ENCODE data around the gene ITGAD. TPM values are rescaled to one million over a fixed set of nuclear protein-coding genes. Genes with fewer than 3 reads are reported as not detected.

Gene ITGAD
- total RNA-seq, 1 donor from 2014 or later, result not detected

DNA sequence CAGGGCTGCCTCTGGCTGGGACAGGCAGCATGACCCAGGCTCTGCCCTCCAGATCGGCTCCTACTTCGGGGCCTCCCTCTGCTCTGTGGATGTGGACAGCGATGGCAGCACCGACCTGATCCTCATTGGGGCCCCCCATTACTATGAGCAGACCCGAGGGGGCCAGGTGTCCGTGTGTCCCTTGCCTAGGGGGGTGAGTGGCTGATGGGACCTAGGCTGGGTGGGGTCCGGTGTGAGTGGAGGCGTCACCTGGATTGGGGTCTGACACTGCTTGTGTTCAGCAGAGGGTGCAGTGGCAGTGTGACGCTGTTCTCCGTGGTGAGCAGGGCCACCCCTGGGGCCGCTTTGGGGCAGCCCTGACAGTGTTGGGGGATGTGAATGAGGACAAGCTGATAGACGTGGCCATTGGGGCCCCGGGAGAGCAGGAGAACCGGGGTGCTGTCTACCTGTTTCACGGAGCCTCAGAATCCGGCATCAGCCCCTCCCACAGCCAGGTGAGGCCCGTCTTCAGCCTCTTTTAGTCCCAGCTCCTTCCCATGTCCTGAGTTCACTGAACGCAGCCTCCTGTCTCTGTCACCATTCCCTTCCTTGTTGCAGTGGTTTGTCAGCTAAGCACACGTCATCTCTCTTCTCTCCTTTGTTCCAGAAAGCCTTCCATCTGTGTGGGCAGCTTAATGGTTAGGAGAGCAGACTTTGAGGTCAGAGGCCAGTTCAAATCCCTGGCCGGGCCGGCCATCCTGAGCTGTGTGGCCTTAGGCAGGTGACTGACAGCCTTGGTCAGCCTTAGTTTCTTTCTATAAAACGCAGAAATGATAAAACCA is 18.1 kb downstream of the ITGAD start:
- Mint-ChIP-seq H3K9me3 (ENCODE audit: unreplicated experiment) (peaks cover 7% of the 10 kb centered on the region), H3K4me1 (ENCODE audit: low read depth, unreplicated experiment) (no peaks in the 10 kb centered on the region), H3K27me3 (ENCODE audit: unreplicated experiment) (peaks cover 20% of the 10 kb centered on the region), H3K36me3 (ENCODE audit: unreplicated experiment) (peaks cover 4% of the 10 kb centered on the region), H3K4me3 (ENCODE audit: unreplicated experiment) (no peak overlapping the region), H3K27ac (ENCODE audit: unreplicated experiment) (no peak overlapping the region)
- no peak for DNase-seq
- TF ChIP-seq, protein P1, sequence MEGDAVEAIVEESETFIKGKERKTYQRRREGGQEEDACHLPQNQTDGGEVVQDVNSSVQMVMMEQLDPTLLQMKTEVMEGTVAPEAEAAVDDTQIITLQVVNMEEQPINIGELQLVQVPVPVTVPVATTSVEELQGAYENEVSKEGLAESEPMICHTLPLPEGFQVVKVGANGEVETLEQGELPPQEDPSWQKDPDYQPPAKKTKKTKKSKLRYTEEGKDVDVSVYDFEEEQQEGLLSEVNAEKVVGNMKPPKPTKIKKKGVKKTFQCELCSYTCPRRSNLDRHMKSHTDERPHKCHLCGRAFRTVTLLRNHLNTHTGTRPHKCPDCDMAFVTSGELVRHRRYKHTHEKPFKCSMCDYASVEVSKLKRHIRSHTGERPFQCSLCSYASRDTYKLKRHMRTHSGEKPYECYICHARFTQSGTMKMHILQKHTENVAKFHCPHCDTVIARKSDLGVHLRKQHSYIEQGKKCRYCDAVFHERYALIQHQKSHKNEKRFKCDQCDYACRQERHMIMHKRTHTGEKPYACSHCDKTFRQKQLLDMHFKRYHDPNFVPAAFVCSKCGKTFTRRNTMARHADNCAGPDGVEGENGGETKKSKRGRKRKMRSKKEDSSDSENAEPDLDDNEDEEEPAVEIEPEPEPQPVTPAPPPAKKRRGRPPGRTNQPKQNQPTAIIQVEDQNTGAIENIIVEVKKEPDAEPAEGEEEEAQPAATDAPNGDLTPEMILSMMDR (IDR thresholded peaks at IDR 0.05; ENCODE audit: partially characterized antibody, unreplicated experiment), result no peak

DNA sequence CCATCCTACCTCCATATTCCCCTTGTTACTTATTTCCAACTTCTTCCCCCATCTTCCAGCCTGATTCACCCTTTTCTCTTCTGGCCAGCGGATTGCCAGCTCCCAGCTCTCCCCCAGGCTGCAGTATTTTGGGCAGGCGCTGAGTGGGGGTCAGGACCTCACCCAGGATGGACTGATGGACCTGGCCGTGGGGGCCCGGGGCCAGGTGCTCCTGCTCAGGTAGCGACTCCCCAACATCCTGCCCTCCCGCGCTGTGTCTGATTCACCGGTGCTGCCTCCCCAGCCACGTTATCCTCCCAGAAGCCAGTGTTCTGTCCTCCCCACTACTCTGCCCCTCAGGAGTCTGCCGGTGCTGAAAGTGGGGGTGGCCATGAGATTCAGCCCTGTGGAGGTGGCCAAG is 19.6 kb downstream of the ITGAD start:
- Mint-ChIP-seq H3K36me3 (ENCODE audit: unreplicated experiment) (peaks cover 4% of the 10 kb centered on the region), H3K4me3 (ENCODE audit: unreplicated experiment) (no peak overlapping the region), H3K27ac (ENCODE audit: unreplicated experiment) (no peak overlapping the region), H3K4me1 (ENCODE audit: low read depth, unreplicated experiment) (no peaks in the 10 kb centered on the region), H3K27me3 (ENCODE audit: unreplicated experiment) (peaks cover 22% of the 10 kb centered on the region), H3K9me3 (ENCODE audit: unreplicated experiment) (peaks cover 6% of the 10 kb centered on the region)
- TF ChIP-seq, protein P1 (IDR thresholded peaks at IDR 0.05; ENCODE audit: partially characterized antibody, unreplicated experiment), result no peak
- DNase-seq, result no peak

DNA sequence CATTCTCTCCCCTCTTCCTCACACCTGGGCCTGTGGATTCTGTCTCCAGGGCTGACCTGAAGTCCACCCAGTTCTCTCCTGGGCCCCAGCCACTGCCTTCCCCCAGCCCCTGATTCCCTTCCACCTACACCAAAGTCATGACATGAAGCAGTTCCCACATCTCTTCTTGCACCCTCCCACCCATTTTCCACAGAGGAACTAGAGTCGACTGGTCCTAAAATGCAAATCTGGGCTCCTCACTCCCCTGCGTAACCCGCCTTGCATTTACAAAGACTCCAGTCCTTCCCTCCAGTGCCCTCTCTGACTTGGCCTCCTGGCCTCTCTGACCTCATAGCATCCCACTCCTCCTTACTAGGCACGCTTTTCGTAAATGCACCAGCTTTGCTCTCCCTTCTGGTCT is 20.2 kb downstream of the ITGAD start:
- H3K27ac Mint-ChIP-seq (ENCODE audit: unreplicated experiment), result no peak overlapping the region
- H3K4me1 Mint-ChIP-seq (ENCODE audit: low read depth, unreplicated experiment), result no peaks in the 10 kb centered on the region
- H3K36me3 Mint-ChIP-seq (ENCODE audit: unreplicated experiment), result peaks cover 9% of the 10 kb centered on the region
- TF ChIP-seq, protein P1 (IDR thresholded peaks at IDR 0.05; ENCODE audit: partially characterized antibody, unreplicated experiment), result no peak
- no peak overlapping the region for H3K4me3 Mint-ChIP-seq (ENCODE audit: unreplicated experiment)
- peaks cover 9% of the 10 kb centered on the region for H3K9me3 Mint-ChIP-seq (ENCODE audit: unreplicated experiment)
- DNase-seq, result no peak
- H3K27me3 Mint-ChIP-seq (ENCODE audit: unreplicated experiment), result peaks cover 23% of the 10 kb centered on the region

DNA sequence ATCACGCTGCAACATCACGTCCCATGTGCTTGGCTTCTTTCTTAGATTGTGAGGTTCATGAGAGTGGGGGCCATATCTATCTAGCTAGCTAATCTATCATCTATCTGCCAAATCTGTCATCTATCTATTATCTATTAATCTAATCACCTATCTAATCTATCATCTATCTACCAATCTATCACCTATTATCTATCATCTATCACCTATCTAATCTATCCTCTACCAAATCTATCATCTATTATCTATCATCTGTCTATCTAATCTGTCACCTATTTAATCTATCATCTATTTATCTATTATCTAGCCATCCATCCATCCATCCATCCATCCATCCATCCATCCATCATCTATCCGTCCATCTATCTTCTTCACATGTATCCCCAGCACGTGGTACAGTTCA is 20.8 kb downstream of the ITGAD start:
- Mint-ChIP-seq H3K9me3 (ENCODE audit: unreplicated experiment) (peaks cover 9% of the 10 kb centered on the region), H3K36me3 (ENCODE audit: unreplicated experiment) (peaks cover 9% of the 10 kb centered on the region), H3K27ac (ENCODE audit: unreplicated experiment) (no peak overlapping the region), H3K4me1 (ENCODE audit: low read depth, unreplicated experiment) (no peaks in the 10 kb centered on the region), H3K4me3 (ENCODE audit: unreplicated experiment) (no peak overlapping the region), H3K27me3 (ENCODE audit: unreplicated experiment) (peaks cover 24% of the 10 kb centered on the region)
- TF ChIP-seq, protein P1 (IDR thresholded peaks at IDR 0.05; ENCODE audit: partially characterized antibody, unreplicated experiment), result no peak
- no peak for DNase-seq

DNA sequence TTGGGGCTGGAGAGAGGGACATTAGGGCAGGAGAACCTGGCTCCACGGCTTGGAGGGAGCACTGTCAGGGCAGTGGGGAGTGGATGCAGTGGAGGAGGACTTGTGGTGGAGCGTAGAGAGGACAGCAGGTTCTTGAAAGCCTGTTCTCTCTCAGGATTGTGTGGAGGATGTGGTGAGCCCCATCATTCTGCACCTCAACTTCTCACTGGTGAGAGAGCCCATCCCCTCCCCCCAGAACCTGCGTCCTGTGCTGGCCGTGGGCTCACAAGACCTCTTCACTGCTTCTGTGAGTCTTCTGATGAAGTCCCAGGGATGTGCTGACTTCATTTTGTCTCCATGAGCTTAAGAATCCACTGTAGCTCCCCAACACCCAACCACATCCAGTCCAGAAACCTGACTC is 21.6 kb downstream of the ITGAD start:
- Mint-ChIP-seq H3K9me3 (ENCODE audit: unreplicated experiment) (peaks cover 9% of the 10 kb centered on the region), H3K4me3 (ENCODE audit: unreplicated experiment) (no peak overlapping the region), H3K36me3 (ENCODE audit: unreplicated experiment) (peaks cover 9% of the 10 kb centered on the region), H3K27me3 (ENCODE audit: unreplicated experiment) (peaks cover 24% of the 10 kb centered on the region), H3K27ac (ENCODE audit: unreplicated experiment) (no peak overlapping the region), H3K4me1 (ENCODE audit: low read depth, unreplicated experiment) (no peaks in the 10 kb centered on the region)
- DNase-seq, result no peak
- TF ChIP-seq, protein P1 (IDR thresholded peaks at IDR 0.05; ENCODE audit: partially characterized antibody, unreplicated experiment), result no peak

All from glutamatergic neuron (in vitro differentiated cells).